K562 treated with DMSO at 1 percent for 48 hours (cell line): ENCODE data around the gene G6PC1. TPM values are rescaled to one million over a fixed set of nuclear protein-coding genes. Genes with fewer than 3 reads are reported as not detected.

Experiments used
- total RNA-seq: library from RNA; unstranded; fragments of 300-600 nt; gene quantifications from 2 replicates; pipeline ENCODE4 v1.2.3, GENCODE V29; 2022; ENCODE audit warnings: low replicate concordance; ENCODE audit errors: extremely low read depth

The G6PC1 gene
- not detected in 2 replicates for total RNA-seq

DNA sequence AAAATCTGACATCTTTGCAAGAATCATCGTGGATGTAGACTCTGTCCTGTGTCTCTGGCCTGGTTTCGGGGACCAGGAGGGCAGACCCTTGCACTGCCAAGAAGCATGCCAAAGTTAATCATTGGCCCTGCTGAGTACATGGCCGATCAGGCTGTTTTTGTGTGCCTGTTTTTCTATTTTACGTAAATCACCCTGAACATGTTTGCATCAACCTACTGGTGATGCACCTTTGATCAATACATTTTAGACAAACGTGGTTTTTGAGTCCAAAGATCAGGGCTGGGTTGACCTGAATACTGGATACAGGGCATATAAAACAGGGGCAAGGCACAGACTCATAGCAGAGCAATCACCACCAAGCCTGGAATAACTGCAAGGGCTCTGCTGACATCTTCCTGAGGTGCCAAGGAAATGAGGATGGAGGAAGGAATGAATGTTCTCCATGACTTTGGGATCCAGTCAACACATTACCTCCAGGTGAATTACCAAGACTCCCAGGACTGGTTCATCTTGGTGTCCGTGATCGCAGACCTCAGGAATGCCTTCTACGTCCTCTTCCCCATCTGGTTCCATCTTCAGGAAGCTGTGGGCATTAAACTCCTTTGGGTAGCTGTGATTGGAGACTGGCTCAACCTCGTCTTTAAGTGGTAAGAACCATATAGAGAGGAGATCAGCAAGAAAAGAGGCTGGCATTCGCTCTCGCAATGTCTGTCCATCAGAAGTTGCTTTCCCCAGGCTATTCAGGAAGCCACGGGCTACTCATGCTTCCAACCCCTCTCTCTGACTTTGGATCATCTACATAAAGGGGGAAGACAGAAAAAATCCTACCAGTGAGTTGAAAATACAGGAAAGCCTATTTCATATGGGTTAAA lies at the start of gene G6PC1:
G6PC1 (plus strand) TSS at position 340 of the 872 bp plus-strand sequence; CDS start at position 418, 78 bp downstream.

DNA sequence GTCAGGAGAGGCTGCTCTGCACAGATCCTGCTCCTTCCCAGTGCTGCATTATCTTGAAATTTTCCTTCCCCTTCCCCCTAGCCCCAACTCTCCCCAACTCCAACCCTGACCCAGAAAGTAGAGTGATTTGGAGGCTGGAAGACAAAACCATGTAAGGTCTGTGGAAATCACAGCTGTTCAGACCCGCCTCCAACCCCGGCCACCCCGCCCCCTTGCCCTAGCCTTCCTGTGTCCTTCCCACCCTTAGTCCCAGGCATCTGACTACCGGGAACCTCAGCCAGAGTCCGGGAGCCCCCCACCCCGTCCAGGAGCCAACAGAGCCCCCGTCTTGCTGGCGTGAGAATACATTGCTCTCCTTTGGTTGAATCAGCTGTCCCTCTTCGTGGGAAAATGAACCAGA lies 49.6 kb upstream of the G6PC1 start, which contains the start of gene AOC3:
AOC3 (plus strand) TSS at position 246 of the 400 bp plus-strand sequence; CDS start at position 391, 145 bp downstream.

Other genes starting within 250 kb of the G6PC1 start
- not detected in 2 replicates for gene TUBG2, start 241.5 kb upstream of the G6PC1 start, total RNA-seq
- gene PLEKHH3, start 223.8 kb upstream of the G6PC1 start, total RNA-seq = not detected in 2 replicates
- gene CCR10, start 219.0 kb upstream of the G6PC1 start, total RNA-seq = not detected in 2 replicates
- not detected in 2 replicates for gene CNTNAP1, start 218.3 kb upstream of the G6PC1 start, total RNA-seq
- not detected in 2 replicates for gene EZH1, start 155.8 kb upstream of the G6PC1 start, total RNA-seq
- gene RAMP2, start 139.6 kb upstream of the G6PC1 start, total RNA-seq = not detected in 2 replicates
- not detected in 2 replicates for gene VPS25, start 127.3 kb upstream of the G6PC1 start, total RNA-seq
- gene WNK4, start 120.2 kb upstream of the G6PC1 start, total RNA-seq = not detected in 2 replicates
- not detected in 2 replicates for gene COA3, start 102.1 kb upstream of the G6PC1 start, total RNA-seq
- not detected in 2 replicates for gene CNTD1, start 101.9 kb upstream of the G6PC1 start, total RNA-seq
- not detected in 2 replicates for gene BECN1, start 76.5 kb upstream of the G6PC1 start, total RNA-seq
- gene PSME3, start 67.4 kb upstream of the G6PC1 start, total RNA-seq = not detected in 2 replicates
- gene AOC2, start 56.2 kb upstream of the G6PC1 start, total RNA-seq = not detected in 2 replicates
- not detected in 2 replicates for gene AOC3, start 49.6 kb upstream of the G6PC1 start, total RNA-seq
- gene AARSD1, start 63.7 kb downstream of the G6PC1 start, total RNA-seq = not detected in 2 replicates
- not detected in 2 replicates for gene PTGES3L, start 79.3 kb downstream of the G6PC1 start, total RNA-seq
- not detected in 2 replicates for gene RUNDC1, start 79.8 kb downstream of the G6PC1 start, total RNA-seq
- 4,701 TPM in 1 of 2 replicates, not detected in the other for gene RPL27, start 97.6 kb downstream of the G6PC1 start, total RNA-seq
- not detected in 2 replicates for gene IFI35, start 106.0 kb downstream of the G6PC1 start, total RNA-seq
- 286 TPM in 1 of 2 replicates, not detected in the other for gene VAT1, start 121.6 kb downstream of the G6PC1 start, total RNA-seq
- gene RND2, start 124.4 kb downstream of the G6PC1 start, total RNA-seq = not detected in 2 replicates
- gene BRCA1, start 224.6 kb downstream of the G6PC1 start, total RNA-seq = not detected in 2 replicates